HG03442 (cell line): Measurements from ENCODE around the gene RBM5.
A peak's percentile ranks its signal among the peaks of the same experiment; 100 is the strongest.
"Not testable (repeated sequence)": the region's sequence is repeated elsewhere in the genome, so short reads cannot be mapped to it uniquely, and the experiment has no call there.

Experiments used
- ATAC-seq: cut with Tn5 transposase; IDR thresholded peaks from one replicate; pipeline ENCODE4 v1.9.1; 2021; ENCODE audit warnings: mild to moderate bottlenecking, moderate library complexity; ENCODE audit not compliant: unreplicated experiment

The RBM5 gene

GRCh38 chr3:50088725-50089608 is at the start of gene RBM5:
Gene RBM5, plus strand, starts transcription at chr3:50088919. Its CDS starts 1,516 bp downstream, at chr3:50090435.
- peak; percentile 95 for ATAC-seq

DNA sequence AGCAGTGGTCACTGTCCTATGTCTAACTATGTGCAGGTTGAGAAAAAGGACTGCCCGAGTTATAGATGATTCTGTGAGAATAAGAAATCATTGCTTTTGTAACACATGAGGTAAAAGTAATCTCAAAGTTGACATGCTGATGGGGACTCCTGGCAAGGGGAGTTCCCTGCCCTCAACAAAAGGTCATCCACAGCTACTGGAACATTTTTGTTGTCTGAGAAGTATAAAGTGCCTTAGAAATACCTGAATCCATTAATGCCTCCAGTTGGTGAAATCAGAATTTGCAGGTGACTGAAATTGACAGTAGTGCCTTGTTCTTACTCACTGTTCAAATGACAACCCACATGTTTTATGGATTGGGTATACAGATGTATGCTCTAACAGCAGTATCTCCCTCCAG is 43.7 kb upstream of the RBM5 start:
- no peak for ATAC-seq

- ATAC-seq = no peak
These were observed 41.3 kb upstream of the RBM5 start for GRCh38 chr3:50047426-50047825.

DNA sequence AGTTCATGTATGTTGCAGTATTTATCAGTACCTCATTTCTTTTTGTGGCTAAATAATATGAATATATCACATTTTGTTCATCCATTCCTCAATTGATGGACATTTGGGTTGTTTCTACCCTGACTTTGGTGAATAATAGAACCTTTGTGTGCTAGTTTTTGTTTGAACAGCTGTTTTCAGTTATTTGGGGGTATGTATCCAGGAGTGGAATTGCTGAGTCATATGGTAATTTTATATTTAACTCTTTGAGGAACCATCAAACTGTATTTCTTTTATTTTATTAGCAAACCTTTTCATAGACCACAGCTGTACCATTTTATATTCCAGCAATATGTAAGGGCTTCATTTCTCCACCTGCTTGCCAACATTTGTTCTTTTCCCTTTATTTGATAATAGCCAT is 38.4 kb upstream of the RBM5 start:
- no peak for ATAC-seq

DNA sequence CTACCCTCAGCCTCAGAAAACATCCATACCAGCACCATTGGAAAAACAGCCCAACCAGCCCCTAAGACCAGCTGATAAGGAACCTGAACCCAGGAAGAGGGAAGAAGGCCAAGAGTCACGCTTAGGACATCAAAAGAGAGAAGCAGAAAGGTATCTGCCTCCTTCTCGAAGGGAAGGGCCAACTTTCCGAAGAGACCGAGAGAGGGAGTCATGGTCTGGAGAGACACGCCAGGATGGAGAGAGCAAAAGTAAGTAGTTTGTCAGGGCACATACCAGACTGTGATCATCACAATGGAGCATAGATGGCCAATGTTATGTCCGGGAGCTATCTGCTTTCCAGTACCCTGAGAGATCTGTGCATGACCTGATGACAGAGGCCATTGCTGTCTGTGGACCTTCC is 31.0 kb upstream of the RBM5 start:
- ATAC-seq = no peak

DNA sequence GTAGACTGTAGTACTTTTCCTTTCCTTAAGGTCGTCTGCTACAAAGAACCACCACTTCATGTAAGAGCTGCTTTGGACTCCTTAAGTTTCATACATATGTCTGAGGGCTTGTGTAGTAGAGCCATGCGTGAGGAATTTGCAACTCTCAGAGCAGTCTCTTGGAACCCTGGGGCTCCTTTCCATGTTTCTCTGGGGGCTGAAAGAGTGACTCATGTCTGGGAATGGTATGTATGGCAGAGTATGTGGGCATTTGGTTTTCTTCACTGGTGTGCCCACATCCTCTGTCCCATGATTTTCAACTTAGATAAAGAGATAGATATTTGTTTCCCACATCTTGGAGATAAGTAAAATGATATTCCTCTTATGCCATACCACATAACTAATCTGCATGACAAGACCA is 20.6 kb upstream of the RBM5 start:
- no peak for ATAC-seq

DNA sequence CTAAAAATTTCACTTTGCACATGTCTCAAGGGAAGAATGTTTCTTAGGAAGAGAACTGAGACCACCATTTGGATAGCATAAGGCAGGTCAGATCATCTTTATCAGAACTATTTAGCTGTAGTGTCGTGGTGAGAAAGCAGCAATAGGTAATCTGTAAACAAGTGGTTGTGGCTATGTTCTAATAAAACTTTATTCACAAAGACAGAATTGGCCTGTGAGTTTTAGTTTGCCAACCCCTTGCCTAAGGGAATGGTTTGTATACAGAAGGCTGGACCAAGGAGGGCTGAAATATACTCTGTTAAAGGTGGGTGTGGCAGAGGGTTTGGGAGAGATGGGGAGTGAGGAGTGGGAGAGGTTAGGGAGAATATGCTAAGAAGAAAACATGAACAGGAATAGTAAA is 10.6 kb upstream of the RBM5 start:
- no peak for ATAC-seq

DNA sequence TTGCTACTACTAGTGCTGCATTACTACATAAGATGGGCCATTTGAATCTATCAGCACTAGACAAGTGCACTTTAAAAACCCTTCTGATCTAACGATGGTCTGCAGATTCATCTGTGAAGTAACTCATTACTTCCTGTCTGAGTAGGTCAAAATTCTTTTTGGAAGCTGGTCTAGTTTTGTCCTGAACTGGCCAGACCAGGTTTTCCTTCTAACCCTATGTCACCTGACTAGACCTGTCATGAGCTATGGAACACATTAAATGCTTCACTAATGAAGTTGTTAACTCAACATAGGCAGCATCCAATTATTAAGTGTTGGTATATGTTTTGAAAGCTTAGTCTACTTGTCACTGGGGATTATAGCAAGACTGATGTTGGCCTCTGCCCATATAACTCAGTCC is 10.1 kb upstream of the RBM5 start:
- no peak for ATAC-seq

DNA sequence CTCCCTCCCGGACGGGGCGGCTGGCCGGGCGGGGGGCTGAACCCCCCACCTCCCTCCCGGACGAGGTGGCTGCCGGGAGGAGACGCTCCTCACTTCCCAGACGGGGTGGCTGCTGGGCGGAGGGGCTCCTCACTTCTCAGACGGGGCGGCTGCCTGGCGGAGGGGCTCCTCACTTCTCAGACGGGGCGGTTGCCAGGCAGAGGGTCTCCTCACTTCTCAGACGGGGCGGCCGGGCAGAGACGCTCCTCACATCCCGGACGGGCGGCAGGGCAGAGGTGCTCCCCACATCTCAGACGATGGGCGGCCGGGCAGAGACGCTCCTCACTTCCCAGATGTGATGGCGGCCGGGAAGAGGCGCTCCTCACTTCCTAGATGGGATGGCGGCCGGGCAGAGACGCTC is 3.8 kb upstream of the RBM5 start:
- not testable (repeated sequence) for ATAC-seq

DNA sequence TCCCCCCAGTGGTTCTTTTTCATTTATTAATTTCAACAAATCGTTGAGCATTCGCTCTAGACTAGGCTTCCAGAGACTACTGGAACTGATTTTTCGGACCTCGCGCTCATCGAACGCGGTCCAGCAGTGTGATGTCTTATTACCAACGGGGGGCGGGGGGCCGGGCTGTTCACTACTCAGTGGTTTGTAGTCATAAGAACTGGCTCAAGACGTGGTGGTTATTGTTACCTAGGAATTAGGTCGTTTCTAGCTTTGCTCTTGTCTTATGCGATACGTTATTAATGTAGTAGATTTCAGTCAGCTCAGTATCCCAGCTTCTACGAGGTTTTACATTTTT is 858 bp downstream of the RBM5 start:
- ATAC-seq = no peak

- no peak for ATAC-seq
These were observed 2.3 kb downstream of the RBM5 start for GRCh38 chr3:50090984-50091383.

GRCh38 chr3:50095352-50095998 is 6.8 kb downstream of the RBM5 start:
- no peak for ATAC-seq

DNA sequence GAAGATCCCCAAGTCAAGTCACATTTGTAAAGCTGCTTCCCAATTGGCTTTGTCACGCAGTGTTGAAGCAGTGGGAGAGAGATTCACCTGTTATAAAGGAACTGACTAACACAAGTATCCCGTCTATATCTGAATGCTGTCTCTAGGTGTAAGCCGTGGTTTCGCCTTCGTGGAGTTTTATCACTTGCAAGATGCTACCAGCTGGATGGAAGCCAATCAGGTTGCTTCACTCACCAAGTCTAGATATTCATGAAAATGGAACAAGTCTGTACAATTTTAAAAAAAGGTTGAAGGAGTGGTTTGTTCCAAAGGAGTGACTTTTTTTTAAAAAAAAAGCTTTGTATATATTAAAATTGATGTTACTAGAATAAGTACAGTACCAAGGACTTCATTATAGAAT is 11.7 kb downstream of the RBM5 start:
- ATAC-seq = no peak

DNA sequence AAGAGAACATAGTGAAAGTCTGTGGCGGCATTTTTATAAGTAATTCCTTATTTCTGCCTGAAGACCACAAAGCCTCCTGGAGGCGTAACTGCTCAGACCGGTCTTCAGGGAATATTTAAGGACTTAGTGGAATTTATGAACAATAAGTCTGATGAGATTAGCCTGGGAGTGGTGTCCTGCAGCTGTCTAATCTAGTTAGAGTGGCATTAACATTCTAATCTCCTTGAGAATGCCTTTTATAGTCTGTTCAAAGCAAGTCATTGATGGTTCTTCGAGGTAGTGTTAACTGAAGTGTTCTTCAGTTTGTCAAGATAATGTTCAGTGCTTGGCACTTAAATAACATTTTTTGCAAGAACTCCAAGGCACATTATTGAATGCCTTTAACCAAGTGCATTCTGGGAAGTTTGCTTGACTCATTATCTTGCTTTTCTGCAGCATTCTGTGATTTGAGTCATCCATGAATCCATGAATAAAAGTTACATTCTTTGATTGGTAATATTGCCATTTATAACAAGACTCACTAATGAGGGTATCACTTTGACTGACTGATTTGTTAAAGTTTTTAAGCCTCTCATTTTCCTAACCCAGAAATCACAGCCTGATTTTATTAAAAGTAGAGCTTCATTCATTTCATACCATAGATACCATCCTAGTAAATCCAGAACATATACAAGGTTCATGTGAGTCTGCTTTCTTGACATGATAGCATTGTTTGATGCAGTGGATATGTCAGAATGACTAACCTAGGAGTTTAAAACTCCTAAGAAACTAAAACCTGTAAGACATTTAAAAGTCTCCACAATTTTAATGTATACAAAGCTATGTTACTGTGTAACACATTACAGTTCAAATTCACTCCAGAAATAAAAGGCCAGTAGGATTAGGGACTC is 12.5 kb downstream of the RBM5 start:
- ATAC-seq = no peak

GRCh38 chr3:50102558-50102957 is 13.8 kb downstream of the RBM5 start:
- no peak for ATAC-seq

GRCh38 chr3:50111757-50112156 is 23.0 kb downstream of the RBM5 start:
- ATAC-seq = no peak

DNA sequence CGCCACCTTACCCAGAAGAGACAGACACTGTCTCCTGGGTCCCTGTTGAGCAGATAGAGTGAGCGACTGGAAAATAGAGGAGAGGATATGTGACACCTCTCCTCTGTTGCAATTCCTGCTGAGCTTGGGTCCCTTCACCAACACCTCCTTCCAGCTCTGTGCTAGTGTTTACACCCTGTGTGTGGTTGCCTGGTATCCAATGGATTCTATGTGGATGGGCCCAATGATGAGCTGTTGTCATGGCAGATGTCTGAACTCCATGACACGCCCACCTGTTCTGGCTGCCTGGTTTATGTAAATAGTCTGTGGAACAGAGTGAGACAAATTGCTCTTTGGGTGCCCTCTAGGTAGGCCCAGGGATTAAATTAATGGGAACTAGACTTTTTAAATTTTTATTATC is 23.7 kb downstream of the RBM5 start:
- no peak for ATAC-seq

DNA sequence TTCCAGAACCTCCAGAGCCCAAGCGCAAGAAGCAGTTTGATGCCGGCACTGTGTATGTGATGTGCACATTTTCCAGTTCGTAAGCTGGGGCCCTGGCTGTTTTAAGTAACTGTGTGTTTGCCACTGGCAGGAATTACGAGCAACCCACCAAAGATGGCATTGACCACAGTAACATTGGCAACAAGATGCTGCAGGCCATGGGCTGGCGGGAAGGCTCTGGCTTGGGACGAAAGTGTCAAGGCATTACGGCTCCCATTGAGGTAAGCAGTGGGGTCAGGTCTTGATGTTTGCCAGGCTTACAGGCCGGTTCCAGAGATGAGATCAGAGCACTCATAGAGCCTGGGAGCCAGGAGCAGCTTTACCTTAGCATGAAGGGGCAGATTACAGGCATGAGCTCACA is 28.4 kb downstream of the RBM5 start:
- ATAC-seq = no peak

- no peak for ATAC-seq
These were observed 29.5 kb downstream of the RBM5 start for GRCh38 chr3:50118237-50118636.

DNA sequence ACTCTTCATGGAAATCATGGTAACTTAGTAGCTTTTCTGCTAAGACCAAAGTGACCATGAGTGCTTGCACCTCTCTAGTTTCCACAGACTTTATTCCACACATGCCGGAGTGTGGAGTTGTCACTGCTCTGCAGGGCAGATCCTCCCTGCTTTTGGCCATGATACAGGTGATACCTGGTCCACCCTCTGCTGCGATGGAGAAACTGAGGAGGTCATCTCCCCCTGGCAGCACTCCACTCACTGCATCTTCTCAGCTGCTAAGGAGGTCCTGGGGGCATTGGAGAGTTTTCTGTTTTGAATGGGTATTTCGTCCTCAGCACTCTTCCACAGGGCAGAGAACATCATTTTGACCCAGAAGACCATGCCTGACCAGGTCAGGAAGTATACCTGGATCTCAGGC is 31.1 kb downstream of the RBM5 start:
- ATAC-seq = no peak

DNA sequence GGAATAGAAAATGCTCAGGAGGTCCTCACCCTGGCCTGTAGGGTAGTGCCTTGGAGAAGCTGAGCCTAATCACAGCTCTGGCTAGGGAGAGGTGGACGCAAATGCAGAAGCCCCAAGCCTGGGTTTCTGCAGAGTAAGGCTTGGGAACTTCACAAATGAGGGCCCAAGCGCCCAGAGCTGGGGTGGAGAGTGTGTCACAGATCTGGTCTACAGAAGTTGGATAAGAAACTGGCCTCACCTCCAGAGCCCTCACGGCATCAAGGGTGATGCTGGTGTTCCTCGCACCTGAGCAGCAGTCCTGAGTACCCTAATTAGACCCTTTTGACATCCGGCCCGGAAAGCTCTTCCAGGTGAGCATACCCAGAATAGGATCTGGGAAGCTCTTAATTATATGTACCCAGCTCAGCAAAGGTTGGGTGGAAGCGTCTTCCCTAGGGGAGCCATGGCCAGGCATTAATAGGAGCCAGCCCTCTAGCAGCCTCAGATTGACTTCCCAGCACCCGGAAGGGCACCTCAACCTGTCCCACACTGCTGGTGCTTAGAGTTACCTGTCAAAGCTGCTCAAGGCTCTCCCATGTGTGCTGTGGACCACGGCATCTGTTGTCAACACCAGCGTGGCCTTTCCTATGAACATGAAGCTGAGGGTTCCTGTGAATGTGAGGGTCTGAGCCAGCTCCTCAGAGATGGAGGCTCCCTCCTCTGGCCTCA is 31.8 kb downstream of the RBM5 start:
- ATAC-seq = no peak
